GM10266 (cell line): ENCODE data around the gene SCFD1.
"Not testable (repeated sequence)": the region's sequence is repeated elsewhere in the genome, so short reads cannot be mapped to it uniquely, and the experiment has no call there.

Source experiments
- DNase-seq: peaks from one replicate; pipeline ENCODE4 v3.0.0; 2012; ENCODE audit errors: extremely low spot score
- CTCF ChIP-seq: IDR thresholded peaks from 2 replicates; pipeline ENCODE4 v1.5.1; 2012; ENCODE audit warnings: mild to moderate bottlenecking, low read depth; ENCODE audit not compliant: control insufficient read depth, insufficient read depth; ENCODE audit errors: missing control alignments

Gene SCFD1

DNA sequence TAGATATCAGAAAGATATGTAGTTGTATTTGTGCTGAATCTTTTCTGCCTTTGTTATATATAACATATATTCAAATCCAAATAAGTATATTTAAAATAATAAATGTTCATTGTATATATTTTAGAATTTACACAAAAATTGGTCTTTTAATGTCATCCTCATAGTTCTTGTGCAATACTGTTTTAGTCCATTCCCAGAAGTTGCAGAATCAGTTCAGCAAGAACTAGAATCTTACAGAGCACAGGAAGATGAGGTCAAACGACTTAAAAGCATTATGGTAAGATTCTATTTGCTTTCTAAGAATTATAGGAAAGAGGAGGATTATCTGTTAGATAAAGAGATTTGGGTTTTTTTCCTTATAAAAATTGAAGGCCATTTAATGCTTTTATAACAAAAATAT lies 51.0 kb downstream of the SCFD1 start:
- no peak for TF ChIP-seq CTCF
- DNase-seq, result no peak

DNA sequence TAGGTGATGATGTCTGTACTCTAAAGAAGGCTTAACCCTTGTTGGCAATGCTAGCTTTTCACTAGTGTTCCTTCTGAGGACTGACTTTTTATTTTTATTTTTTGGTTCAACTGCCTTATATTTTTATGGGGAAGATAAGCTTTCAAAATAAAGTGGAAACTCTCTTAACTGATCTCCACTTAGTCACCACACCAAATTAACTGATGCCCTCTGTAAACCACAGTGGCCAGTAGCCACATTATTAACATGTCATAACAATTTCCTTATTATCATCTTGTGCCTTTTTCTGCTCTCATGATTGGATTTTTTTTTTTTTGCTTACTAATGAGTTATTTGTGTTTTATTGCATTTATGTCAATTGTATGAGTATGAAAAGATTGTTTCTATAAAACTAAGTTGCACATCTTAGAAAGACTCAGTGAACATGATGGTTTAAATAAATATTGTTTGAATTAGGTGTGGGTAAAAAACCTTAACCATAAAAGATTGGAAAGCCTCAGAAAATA lies 56.9 kb downstream of the SCFD1 start:
- TF ChIP-seq CTCF, result no peak
- DNase-seq, result no peak

- no peak for DNase-seq
- no peak for TF ChIP-seq CTCF
Observed at GRCh38 chr14:30680036-30680435, 57.9 kb downstream of the SCFD1 start.

DNA sequence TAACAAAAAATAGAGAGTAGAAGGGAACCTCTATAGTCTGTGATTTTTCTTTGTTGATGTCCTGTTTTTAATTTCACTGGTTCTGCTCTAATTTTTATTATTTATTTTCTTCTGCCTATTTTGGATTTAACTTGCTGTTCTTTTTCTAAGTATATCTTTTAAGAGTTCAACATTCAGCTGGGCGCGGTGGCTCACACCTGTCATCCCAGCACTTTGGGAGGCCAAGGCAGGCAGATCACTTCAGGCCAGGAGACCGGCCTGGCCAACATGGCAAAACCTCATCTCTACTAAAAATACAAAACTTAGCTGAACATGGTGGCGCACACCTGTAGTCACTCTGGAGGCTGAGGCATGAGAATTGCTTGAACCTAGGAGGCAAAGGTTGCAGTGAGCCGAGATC lies 58.7 kb downstream of the SCFD1 start:
- not testable (repeated sequence) for DNase-seq

DNA sequence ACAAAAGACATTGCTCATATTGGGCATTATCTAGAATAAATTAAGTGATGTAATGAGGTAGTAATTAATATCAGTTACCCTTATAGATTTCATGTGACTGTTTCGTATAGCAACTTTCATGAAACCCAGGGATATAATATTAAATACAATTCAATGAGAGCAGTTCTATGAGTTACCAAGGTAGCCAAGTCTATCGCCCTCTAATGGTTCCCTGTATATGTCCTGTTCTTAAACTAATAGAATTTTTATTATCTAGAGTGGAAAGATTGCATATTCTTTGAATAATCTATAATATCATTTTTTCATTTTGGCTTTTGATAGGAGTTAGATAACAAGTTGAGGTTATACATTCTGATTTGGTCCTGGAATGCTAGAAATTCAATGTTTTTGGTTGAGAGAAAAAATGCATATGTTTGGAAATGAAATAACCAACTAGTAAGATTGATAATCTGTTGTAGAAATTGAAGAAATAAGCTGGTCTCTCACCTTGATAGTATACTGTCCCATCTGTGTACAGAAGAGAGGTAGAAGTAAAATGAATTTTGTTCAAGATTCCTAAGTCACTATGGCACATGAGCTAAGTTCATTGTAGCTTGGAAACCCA lies 59.7 kb downstream of the SCFD1 start:
- TF ChIP-seq CTCF, result no peak
- no peak for DNase-seq

GRCh38 chr14:30690487-30691355 lies 68.6 kb downstream of the SCFD1 start:
- not testable (repeated sequence) for DNase-seq
- peak; percentile 14 for TF ChIP-seq CTCF

DNA sequence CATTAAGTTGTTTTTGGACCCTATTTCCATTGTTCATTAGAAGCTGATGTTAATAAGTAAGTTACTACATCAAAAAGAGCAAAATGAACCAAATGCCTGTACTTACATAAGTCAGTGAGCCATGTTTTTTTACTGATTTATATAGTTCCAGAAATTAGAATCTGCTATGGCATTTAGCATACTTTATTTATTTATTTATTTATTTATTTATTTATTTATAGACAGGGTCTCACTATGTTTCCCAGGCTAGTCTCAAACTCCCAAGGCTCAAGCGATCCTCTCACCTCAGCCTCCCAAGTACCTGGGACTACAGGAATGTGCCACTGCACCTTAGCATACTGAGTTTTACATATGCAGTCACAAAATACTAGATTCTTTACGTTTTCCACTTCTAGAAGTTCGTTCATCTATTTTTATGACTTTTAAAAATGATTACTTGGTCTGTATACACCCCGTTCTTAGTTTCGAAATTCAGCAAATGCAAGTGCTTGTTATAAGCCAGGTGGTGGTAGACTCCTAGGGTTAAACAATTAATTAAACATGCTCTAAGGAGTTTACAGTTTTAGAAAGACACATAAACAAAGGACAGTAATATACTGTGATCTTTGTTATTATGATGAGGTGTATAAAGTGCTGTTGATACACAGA lies 69.8 kb downstream of the SCFD1 start:
- TF ChIP-seq CTCF, result no peak
- DNase-seq, result no peak
